ENCODE data around the gene GPR161.

DNA sequence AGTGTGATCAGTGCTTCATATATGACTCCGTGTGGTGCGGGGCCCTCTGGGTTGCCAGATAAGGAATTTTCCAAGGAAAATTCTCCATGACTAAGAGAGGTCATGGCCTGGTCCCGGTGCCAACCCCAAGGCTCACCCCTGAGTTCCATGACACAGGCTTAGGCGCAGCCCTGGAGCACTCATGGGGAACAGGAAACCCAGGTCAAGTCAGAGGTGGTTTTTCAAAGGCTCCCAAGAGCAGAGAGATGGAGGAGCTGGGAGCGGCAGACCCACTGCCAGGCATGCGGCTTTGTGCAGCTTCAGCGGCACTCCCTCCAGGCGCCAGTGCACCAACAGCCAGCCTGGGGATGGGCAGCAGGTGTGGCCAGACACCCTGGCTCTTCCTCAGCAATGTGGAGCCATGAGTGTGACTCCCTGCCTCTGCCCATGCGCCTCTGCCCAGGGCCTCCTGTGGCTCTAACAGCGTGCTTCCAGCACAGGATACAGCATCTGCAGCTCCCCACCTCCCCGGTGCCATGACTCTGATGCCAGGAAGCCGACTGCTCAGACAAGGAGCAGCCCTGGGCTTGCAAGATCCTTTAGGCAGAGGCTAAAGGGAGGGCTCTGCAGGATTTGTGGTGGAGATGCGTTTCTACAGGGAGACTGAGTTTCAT is 47.3 kb downstream of the GPR161 start:
- TF ChIP-seq, protein P1, sequence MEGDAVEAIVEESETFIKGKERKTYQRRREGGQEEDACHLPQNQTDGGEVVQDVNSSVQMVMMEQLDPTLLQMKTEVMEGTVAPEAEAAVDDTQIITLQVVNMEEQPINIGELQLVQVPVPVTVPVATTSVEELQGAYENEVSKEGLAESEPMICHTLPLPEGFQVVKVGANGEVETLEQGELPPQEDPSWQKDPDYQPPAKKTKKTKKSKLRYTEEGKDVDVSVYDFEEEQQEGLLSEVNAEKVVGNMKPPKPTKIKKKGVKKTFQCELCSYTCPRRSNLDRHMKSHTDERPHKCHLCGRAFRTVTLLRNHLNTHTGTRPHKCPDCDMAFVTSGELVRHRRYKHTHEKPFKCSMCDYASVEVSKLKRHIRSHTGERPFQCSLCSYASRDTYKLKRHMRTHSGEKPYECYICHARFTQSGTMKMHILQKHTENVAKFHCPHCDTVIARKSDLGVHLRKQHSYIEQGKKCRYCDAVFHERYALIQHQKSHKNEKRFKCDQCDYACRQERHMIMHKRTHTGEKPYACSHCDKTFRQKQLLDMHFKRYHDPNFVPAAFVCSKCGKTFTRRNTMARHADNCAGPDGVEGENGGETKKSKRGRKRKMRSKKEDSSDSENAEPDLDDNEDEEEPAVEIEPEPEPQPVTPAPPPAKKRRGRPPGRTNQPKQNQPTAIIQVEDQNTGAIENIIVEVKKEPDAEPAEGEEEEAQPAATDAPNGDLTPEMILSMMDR (conservative IDR thresholded peaks at IDR 0.05), result no peak
- no peak for TF ChIP-seq ZFX (IDR thresholded peaks at IDR 0.05)
